Ovary (tissue), 3 donors: ENCODE results near the gene CDK3.
"Not testable (repeated sequence)": the region's sequence is repeated elsewhere in the genome, so short reads cannot be mapped to it uniquely, and the experiment has no call there.

Experiments used
- EP300 ChIP-seq: sonication (generic); formaldehyde crosslinking; IDR thresholded peaks from one replicate; pipeline ENCODE4 v1.6.1; 2017; ENCODE audit warnings: antibody characterized with exemption
- POLR2A ChIP-seq: fragments of 450-650 bp; IDR thresholded peaks from one replicate; pipeline ENCODE4 v1.6.1; 2017; ENCODE audit warnings: antibody characterized with exemption, mild to moderate bottlenecking, moderate library complexity
- TF ChIP-seq, protein P1 (sequence below), 3 donors: fragments of 450-650 bp in 2 of 3; fragments of 200-600 bp in 1 of 3; IDR thresholded peaks; one replicate each; pipeline versions ENCODE4 v1.5.1 to v1.8.0; 2016 to 2022; ENCODE audit warnings: antibody characterized with exemption in 3 of 3, mild to moderate bottlenecking in 1 of 3
- donor health status: DM: no; HTN: no; CAD: no.

DNA sequence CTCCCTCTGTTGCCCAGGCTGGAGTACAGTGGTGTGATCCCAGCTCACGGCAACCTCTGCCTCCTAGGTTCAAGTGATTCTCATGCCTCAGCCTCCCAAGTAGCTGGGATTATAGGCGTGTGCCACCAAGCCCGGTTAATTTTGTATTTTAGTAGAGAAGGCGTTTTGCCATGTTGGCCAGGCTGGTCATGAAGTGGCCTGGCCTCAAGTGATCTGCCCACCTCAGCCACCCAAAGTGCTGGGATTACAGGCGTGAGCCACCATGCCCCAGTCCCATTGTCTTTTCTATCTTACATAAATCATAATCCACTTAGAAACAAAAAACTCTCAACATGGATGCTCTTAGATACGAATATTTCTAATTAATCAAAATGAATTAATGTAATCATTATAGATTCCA is 25.5 kb upstream of the CDK3 start:
- TF ChIP-seq, protein P1, sequence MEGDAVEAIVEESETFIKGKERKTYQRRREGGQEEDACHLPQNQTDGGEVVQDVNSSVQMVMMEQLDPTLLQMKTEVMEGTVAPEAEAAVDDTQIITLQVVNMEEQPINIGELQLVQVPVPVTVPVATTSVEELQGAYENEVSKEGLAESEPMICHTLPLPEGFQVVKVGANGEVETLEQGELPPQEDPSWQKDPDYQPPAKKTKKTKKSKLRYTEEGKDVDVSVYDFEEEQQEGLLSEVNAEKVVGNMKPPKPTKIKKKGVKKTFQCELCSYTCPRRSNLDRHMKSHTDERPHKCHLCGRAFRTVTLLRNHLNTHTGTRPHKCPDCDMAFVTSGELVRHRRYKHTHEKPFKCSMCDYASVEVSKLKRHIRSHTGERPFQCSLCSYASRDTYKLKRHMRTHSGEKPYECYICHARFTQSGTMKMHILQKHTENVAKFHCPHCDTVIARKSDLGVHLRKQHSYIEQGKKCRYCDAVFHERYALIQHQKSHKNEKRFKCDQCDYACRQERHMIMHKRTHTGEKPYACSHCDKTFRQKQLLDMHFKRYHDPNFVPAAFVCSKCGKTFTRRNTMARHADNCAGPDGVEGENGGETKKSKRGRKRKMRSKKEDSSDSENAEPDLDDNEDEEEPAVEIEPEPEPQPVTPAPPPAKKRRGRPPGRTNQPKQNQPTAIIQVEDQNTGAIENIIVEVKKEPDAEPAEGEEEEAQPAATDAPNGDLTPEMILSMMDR (IDR thresholded peaks at IDR 0.05), result not testable (repeated sequence)
- TF ChIP-seq POLR2A, EP300: not testable (repeated sequence)
